HL-60/S4 (cell line): ENCODE data around the gene CAPN10.

ENCODE experiments used
- in situ Hi-C: fragments of 300-500 bp; cut with MboI; formaldehyde crosslinking; loops from 2 replicates; pipeline ENCODE4 v1.14.3; 2022; ENCODE audit warnings: low sequenced_read_pairs

CAPN10 gene

DNA sequence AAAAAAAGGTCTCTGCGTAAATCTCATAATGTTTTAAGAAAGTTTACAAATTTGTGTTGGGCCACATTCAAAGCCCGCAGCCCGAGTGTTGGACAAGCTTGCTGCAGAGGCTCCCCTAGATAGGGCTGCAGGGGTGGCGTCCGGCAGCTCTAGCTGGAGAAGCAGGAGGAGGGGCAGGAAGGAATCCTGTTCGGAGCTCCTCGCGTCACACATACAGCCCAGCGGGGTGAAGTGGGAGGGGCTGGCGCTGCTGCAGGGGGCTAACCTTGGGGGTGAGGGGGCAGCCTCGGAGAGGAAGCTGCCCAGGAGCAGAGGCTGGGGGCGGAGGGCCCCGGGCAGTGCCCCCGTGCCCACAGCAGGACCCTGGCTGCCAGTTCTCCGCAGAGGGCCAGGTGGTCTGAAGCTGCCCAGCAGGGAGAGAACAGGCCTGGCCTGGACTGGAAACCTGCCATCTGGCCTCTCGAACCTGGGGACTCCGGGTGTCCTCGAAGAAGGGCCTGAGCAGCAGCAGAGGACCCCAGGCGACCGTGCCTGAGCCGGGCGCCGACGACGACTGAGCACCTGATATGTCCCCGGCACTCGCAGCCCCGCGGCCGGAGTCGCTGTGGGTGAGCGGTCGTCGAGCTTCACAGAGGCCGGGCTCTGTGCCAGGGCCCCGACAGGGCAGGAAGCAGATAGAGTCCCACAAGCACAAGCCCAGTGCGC lies 36.1 kb downstream of the CAPN10 start:
- in situ Hi-C loops, result no loop called here

DNA sequence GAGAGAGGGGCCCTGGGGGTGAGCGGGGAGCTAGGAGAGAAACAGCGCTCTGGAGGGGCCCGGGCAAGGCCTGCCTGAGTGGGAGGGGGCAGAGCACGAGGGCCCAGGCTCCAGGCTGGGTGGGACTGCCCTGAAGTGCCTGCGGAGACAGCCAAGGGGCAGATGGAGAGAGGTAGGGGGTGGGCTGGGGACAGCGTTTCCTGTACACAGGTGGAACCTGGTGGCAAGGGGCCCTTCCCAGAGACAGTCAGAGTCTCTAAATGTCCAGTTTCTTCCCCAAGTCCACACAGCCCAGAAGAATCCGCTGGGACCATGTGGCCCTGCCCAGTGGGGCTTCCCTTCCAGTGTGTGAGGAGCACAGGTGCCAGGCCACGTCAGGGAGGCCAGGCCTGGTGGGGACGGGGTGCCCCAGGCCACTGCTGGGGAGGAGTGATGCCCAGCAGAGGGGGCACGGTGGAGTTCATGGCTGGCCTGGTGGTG lies 37.0 kb downstream of the CAPN10 start:
- in situ Hi-C loops, result no loop called here

DNA sequence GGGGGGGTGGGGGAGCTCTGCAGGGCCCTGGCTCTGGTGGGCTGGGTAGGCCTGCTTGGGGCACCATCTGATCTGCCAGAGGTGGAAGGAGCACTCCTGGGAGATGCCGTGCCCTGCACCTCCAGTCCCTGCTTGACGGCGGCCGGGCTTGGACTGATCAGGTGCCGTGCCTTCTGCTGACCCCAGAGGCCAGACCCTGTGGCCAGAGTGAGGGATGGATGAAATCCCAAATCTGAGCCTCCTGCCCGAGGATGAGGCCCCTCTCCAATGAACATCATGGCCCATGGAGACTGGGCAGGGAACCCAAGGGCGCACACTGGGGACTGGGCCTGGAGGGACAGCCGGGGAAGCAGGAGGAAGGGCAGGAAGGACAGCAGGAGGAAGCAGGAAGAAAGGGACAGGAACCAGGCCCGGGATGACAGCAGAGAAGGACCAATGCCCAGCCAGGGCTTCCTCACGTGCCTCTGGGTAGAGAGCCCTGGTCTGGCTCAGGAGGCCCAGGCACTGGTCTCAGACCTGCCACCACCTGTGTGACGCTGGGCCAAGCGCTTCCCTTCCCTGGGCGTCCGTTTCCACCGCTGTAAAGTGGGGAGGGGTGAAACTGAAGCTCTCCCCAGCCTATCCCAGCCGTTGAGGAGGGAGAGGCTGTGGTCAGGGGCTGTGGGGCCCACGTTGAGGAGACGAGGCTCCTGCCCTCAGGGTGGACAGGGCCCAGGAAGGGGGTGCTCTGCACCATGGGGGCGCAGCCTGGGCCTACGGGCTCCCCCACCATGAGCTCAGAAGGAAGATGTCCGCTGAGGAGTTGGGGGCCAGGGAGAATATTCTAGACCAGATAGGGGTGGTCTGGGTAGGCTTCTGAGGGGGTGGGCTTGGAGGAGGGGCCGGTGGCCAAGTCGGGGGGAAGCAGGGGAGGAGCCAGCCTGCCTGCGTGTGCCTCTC lies 37.7 kb downstream of the CAPN10 start:
- in situ Hi-C loops, result no loop called here

DNA sequence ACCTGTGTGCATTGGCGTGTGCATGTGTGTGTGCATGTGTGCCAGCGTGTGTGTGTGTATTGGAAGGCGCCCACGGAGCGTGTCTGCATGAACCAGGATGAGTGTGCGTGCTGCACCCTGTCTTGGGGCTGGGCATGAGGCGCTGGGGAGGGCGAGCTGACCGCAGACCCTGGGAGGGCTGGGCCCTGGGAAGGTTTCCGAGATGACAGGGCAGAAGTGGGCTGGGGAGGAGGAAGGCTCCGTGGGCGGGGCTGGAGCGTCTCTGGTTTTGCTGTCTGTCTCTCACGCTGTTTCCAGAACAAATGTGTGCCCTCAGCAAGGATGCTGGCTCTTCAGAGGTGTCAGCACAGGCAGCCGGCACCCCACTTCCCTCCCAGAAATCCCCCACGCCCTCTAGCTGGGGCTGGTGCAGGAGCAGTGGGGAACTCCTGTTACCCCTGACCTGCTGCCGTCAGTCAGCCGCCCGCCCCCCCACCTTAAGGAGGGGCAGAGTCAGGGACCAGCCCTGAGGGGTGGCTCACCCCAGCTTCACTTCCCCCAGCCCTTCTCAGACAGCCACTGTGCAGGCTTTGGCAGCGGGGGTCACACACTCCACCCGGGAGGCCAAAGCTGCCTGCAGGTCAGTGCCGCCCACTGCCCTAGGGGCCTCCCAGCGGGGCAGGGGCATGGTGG lies 38.6 kb downstream of the CAPN10 start, which contains the start of gene GPR35:
Gene GPR35, plus strand, starts transcription at position 531 of the 672 bp plus-strand sequence. CDS start 4,473 bp downstream, outside the sequence.
- in situ Hi-C loops, result no loop called here

DNA sequence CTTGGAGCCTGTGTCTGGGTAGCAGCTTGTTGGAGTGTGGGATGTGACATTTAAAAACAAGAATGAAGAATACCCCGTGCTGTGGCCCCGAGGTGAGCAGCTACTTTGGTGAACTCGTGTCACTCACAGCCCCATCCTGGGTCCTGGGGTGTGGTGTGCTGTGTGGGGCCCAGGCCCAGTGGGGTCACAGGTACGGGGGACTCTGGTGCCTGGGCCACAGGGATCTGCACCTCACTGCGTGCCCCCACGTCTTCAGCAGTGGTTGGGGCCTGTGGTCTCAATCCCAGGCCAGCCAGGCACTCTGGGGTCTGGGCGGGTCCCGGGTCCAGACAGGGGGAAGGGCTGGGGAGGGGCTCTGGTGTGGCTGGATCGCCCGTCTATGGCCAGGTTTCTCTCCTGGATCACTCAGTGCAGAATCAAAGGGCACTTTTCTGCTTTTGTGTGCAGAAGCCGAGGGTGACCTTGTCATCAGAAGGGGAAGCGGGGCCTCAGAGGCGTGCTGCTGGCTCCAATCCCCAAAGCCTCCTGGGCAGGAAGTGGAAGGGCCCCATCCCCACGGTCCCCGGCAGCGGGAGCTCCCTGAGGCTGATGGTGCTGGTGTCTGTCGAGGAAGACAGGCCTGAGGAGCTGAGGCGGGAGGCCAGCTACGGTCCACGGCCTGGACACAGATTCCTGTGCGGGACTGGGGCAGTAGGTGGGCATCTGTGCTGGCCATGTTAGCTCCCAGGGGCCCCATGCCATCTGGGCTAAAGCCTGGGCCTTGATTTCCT lies 40.2 kb downstream of the CAPN10 start:
- in situ Hi-C loops, result no loop called here

DNA sequence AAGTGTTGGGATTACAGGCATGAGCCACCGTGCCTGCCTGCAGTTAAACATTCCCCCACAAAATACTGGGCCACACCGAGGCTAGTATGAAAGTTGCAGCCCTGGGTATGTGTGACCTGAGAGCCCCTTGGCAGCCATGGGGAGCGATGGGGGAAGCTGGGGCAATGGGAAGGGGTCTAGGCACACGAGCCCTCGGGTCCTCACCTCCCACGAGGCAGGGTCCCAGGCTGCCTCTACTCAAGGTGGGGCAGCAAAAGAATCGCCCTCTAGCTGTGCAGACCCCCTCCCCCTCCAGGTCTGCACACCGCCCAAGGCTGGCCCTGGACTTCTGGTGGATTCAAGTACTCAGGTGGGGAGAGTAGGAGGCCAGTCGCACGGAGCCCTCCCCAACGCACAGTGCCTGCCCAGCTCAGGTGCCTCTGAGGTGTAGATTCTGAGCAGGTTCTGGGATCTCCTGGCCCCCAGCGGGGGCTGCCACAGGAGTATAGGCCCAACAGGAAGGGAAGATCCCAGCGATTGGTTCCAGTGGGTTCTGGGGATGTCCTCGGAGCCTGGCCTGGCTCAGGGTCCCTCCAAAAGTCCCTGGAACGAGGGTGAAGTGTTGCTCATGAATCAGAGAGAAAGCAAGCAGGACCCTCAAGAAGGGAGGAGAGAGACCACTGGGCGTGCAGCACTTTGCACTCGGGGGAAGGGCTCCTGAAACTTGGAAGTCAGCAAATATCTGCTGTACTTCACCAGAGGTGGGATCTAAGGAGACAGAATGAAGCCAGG lies 41.4 kb downstream of the CAPN10 start:
- in situ Hi-C loops, result no loop called here

DNA sequence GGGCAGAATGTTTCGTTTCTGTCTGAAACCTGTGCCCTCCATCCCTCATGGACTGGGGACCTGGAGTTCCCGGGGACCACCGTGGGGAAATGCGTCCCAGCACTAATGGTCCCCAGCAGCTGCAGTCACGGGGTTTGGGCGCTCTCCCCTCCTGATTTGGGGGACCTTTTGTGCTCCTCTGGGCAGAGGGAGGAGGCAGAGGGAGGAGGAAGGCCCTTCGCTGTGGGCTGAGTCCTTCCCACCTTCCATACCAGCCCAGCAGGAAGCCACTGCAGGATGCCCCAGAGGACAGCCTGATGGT lies 41.9 kb downstream of the CAPN10 start:
- in situ Hi-C loops, result no loop called here

DNA sequence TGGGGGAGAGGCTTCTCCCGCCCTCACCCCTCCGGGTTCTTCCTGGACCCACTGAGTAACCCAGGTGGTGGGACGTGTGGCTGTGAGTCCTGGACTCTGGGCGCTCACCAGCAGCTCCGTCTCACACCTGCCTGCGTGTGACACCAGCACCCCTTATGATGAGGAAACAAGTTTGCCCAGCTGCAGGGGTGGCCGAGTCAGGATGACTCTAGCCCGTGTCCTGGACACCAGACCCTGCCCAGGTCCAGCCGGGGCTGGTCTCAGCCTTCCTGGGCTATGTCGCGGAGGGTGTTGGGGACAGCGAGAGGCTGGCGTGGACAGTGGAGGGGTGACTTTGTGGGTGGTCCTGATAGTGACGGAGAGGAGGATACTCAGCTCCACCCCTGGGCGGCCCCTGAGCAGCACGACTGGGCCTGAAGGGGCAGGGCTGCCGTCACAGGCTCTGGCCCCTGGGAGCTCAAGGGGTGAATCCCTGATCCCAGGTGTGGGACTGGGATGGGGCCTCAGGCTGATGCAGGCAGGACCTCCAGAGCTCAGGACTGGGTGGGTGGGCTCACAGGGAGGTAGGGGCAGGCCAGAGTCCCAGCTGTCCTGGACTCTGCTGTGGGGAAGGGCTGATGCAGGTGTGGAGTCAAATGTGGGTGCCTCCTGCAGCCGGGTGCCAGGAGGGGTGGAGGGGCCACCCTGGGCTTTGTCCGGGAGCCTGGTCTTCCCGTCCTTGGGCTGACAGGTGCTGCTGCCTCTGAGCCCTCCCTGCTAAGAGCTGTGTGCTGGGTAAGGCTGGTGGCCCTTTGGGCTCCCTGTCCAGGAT lies 42.5 kb downstream of the CAPN10 start:
- in situ Hi-C loops, result no loop called here

DNA sequence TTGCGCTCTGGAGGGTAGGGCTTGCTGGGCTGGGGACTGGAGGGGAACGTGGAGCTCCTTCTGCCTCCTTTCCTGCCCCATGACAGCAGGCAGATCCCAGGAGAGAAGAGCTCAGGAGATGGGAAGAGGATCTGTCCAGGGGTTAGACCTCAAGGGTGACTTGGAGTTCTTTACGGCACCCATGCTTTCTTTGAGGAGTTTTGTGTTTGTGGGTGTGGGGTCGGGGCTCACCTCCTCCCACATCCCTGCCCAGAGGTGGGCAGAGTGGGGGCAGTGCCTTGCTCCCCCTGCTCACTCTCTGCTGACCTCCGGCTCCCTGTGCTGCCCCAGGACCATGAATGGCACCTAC lies 43.1 kb downstream of the CAPN10 start:
- in situ Hi-C loops, result no loop called here

DNA sequence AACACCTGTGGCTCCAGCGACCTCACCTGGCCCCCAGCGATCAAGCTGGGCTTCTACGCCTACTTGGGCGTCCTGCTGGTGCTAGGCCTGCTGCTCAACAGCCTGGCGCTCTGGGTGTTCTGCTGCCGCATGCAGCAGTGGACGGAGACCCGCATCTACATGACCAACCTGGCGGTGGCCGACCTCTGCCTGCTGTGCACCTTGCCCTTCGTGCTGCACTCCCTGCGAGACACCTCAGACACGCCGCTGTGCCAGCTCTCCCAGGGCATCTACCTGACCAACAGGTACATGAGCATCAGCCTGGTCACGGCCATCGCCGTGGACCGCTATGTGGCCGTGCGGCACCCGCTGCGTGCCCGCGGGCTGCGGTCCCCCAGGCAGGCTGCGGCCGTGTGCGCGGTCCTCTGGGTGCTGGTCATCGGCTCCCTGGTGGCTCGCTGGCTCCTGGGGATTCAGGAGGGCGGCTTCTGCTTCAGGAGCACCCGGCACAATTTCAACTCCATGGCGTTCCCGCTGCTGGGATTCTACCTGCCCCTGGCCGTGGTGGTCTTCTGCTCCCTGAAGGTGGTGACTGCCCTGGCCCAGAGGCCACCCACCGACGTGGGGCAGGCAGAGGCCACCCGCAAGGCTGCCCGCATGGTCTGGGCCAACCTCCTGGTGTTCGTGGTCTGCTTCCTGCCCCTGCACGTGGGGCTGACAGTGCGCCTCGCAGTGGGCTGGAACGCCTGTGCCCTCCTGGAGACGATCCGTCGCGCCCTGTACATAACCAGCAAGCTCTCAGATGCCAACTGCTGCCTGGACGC lies 43.6 kb downstream of the CAPN10 start:
- in situ Hi-C loops, result no loop called here

DNA sequence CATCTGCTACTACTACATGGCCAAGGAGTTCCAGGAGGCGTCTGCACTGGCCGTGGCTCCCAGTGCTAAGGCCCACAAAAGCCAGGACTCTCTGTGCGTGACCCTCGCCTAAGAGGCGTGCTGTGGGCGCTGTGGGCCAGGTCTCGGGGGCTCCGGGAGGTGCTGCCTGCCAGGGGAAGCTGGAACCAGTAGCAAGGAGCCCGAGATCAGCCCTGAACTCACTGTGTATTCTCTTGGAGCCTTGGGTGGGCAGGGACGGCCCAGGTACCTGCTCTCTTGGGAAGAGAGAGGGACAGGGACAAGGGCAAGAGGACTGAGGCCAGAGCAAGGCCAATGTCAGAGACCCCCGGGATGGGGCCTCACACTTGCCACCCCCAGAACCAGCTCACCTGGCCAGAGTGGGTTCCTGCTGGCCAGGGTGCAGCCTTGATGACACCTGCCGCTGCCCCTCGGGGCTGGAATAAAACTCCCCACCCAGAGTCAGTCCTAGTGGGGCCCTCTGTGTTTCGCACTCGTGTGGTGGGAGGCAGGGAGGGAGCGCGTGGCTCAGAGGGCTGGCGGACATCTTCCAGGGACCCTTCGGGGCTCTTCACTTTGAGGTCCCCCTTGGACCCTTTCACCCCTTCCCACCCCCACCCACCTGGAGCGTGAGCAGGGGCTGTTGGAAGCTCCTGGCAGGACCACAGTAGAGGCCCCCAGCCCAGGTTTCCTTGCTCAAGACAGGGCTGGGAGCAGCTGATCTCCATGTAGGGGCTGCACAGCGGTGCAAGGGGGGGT lies 44.4 kb downstream of the CAPN10 start:
- in situ Hi-C loops, result no loop called here

DNA sequence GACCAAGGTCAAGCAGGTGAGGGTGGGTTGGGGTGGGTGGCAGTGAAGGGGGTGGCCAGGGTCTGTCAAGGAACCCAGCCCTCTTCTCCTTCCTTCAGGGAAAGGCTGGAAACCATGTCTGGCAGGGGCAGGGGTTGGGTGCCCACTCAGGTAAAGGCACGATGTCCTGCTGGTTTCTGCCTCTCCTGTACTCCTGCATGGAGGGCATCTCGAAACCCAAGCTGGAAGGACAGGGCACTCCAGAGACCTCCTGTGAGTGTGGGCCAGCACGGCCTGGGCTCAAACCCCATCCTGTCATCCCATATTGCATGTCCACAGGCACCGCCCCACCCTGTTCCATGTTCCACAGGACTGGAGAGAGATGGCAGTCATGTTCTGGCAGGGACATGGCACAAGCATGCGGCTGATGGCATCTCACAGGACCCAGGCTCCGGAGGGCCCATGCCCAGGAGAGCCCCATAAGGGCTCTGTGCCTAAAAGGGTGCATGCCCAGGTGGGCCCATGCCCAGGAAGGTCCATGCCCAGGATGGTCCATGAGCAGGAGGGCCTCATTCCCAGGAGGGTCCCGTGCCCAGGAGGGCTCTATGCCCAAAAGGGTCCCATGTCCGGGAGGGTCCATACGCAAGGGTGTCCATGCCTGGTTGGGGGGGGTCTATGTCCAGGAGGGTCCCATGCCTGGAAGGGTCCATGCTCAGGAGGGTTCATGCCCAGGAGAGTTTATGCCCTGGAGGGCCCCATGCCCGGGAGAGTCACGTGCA lies 45.2 kb downstream of the CAPN10 start:
- in situ Hi-C loops, result no loop called here

DNA sequence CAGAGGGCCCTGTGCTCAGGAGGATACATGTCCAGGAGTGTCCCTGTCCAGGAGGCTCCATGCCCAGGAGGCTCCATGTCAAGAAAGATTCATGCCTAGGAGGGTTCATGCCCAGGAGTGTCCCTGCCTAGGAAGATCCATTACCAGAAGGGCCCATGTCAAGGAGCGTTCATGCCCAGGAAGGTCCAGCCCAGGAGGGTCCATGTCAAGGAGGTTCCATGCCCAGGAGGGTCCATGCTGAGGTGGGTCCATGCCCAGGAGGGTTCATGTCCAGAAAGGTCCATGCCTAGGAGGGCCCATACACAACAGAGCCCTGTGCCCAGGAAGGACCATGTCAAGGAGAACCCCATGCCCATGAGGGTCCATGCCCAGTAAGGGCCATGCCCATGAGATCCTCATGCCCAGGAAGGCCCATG lies 45.8 kb downstream of the CAPN10 start:
- in situ Hi-C loops, result no loop called here

DNA sequence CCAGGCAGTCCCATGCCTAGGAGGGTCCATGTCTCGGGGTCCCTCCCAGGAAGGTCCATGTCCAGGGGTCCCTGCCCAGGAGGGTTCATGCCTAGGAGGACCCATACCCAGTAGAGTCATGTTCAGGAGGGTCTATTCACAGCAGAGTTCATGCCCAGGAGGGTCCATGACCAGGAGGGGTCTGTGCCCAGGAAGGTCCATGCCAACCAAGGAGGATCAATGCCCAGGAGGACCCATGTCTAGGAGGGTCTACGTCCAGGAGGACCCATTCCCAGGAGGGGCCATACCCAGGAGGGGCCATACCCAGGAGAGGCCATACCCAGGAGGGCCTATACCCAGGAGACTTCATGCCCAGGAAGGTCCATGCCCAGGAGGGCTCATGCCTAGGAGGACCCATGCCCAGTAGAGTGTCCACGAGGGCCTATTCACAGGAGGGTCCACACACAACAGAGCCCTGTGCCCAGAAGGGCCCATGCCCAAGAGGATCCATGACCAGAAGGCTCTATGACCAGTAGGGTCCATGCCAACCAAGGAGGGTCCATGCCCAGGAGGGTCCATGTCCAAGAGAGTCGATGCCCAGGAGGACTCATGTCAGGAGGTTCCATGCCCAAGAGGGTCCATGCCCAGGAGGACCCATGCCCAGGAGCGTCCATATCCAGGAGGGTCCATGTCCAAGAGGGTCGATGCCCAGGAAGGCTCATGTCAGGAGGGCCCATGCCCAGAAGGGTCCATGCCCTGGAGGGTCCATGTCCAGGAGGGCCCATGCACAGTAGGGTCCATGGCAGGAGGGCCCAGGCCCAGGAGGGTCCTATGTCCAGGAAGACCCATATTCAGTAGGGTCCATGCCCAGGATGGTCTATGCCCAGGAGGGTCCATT lies 48.8 kb downstream of the CAPN10 start:
- in situ Hi-C loops, result no loop called here

DNA sequence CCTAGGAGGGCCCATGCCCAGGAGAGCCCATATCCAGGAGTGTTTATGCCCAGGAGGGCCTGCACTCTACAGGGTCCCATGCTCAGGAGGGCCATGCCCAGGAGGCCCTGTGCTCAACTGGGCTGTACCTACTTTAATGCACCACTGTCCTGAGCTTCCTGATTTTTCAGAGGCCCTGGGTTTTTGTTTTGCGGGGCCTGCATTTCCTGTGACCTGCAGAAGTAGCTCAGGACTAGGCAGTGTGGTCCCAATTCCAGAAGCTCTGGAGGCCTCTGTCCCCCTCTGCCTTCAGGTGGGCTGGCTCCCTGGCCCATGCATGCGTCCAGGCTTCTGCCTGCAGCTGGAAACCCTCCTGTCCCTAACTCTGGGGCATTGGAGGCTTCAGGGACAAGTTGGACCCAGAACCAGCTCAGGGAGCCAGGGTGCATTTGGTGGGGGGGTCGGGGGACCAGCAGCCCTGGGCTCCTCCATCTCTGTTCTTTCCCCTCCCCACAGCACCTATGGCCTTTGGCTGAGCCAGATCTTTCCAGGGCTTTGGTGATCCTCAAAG lies 49.5 kb downstream of the CAPN10 start:
- in situ Hi-C loops, result no loop called here
